Neural cell (in vitro differentiated cells): ENCODE results near the gene CFAP100.

Experiments used
- EZH2 ChIP-seq: fragments of 200-600, 300-800 bp; shearing (Covaris generic), sonication (generic); IDR thresholded peaks from 2 replicates; pipeline ENCODE4 v1.6.1; 2014; ENCODE audit warnings: antibody characterized with exemption, low read length, borderline replicate concordance, mild to moderate bottlenecking; ENCODE audit not compliant: insufficient read depth, poor library complexity, severe bottlenecking
- POLR2AphosphoS5 ChIP-seq: IDR thresholded peaks from 2 replicates; pipeline ENCODE4 v1.6.1; 2012
- RAD21 ChIP-seq: fragments of 450-650 bp; conservative IDR thresholded peaks from 2 replicates; pipeline ENCODE4 v1.6.1; 2014; ENCODE audit warnings: antibody characterized with exemption, mild to moderate bottlenecking, moderate library complexity

DNA sequence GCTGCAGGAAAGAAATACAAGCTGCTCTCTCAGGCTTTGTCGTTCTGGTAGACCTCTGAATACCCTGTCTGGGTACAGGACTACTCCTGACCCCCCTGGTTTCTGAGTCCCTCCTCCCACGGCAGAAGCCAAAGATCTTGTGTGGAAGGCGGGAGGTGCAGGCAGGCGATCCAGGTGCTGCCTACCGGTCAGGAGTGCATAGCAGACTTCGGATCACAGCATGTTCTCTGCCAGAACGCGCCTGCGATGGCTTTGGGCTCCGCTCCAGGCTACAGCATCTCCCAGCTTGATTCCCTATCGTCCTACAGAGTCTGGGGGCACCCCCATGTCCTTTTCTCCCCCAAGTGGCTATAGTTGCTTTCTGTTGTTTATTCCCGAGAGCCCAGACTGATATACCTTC, 2.5 kb upstream of the CFAP100 start:
- TF ChIP-seq EZH2 (no peak), RAD21 (no peak), POLR2AphosphoS5 (no peak)
